Astrocyte of the cerebellum (primary cell): ENCODE data around the gene LAMA2.

Experiments
- DNase-seq: peaks from one replicate; pipeline ENCODE4 v3.0.0-alpha.2; 2011; ENCODE audit warnings: low read depth
- H3K4me3 ChIP-seq: 2 replicates; pipeline ENCODE4 v1.5.1; 2011; ENCODE audit warnings: mild to moderate bottlenecking, low read depth, low read length, moderate library complexity
- in situ Hi-C: cut with HindIII; loops from 2 replicates; pipeline ENCODE4 v1.10.0; 2017; ENCODE audit warnings: low sequenced_read_pairs
- TF ChIP-seq, protein P1 (sequence below): IDR thresholded peaks from 2 replicates; pipeline ENCODE4 v1.5.1; 2012; ENCODE audit warnings: low read length, low read depth, moderate library complexity, mild to moderate bottlenecking; ENCODE audit errors: missing control alignments

The LAMA2 gene

DNA sequence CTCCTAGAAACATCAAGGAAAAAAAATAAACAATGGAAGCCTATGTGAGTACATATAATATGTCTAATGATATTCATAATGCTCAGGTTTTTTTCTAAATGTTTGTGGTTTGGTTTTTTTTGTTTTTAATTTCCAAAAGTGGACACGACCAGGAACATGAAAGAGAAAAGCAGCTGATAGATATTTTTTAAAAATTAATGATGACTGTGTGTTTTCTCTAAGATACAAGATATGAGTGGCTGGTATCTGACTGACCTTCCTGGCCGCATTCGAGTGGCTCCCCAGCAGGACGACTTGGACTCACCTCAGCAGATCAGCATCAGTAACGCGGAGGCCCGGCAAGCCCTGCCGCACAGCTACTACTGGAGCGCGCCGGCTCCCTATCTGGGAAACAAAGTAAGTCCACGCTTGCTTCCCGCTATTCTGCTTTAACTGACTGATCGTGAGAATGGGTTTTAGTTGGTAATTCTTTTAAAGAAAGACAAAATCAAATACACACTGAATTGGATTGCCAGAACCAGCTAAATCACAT lies 309.6 kb downstream of the LAMA2 start:
- TF ChIP-seq, protein P1, sequence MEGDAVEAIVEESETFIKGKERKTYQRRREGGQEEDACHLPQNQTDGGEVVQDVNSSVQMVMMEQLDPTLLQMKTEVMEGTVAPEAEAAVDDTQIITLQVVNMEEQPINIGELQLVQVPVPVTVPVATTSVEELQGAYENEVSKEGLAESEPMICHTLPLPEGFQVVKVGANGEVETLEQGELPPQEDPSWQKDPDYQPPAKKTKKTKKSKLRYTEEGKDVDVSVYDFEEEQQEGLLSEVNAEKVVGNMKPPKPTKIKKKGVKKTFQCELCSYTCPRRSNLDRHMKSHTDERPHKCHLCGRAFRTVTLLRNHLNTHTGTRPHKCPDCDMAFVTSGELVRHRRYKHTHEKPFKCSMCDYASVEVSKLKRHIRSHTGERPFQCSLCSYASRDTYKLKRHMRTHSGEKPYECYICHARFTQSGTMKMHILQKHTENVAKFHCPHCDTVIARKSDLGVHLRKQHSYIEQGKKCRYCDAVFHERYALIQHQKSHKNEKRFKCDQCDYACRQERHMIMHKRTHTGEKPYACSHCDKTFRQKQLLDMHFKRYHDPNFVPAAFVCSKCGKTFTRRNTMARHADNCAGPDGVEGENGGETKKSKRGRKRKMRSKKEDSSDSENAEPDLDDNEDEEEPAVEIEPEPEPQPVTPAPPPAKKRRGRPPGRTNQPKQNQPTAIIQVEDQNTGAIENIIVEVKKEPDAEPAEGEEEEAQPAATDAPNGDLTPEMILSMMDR = no peak
- H3K4me3 ChIP-seq = no peak overlapping the region
- DNase-seq = no peak
- in situ Hi-C loops = no loop called here

DNA sequence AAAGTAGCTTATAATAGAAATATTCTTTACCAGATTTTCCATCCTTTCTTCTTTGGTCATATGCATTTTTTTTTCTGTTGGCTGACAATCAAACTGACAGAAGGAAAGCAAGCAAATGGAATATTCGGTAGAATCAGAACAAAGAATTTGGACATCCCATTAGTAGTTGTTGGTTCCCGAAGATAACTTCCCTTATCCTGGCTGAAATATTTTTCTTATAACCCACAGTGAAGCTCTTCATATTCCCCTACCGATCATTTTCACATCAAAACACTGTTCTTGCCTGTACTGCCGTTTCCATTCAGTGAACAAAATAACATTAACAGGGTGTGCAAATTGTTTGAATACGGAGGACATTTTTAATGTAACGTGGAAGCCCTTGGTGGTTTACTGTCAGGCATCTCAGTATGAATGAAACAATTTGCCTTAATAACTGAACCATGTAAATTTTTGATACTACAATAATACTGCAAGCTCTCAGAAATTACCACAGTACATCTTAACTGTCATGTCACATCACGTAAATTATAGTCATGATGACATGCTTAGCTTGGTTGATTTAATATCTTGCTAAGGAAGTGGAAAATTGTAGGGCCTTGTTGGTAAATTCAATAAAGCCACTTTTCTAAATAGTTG lies 311.5 kb downstream of the LAMA2 start:
- TF ChIP-seq, protein P1 = no peak
- H3K4me3 ChIP-seq = no peak overlapping the region
- DNase-seq = no peak
- in situ Hi-C loops = no loop called here

DNA sequence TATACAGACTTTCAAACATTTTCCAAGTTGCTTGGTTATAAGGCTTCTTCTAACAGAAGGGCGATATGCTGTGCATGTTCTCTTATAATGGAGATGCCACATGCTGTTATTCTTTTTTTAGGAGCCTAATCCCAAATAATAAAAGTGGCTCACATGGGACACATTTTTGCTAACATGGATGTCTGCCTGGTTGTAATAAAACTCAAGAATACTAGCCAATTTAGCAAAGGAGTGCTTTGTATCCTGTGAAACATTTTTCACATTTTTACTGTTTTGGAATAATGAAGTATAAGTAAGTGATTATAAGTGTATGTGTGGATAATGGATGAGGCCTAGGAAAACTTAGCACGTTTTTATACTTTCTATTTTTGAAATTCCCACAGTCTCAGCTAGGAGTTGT lies 312.2 kb downstream of the LAMA2 start:
- TF ChIP-seq, protein P1 = no peak
- in situ Hi-C loops = no loop called here
- DNase-seq = no peak
- H3K4me3 ChIP-seq = no peak overlapping the region

DNA sequence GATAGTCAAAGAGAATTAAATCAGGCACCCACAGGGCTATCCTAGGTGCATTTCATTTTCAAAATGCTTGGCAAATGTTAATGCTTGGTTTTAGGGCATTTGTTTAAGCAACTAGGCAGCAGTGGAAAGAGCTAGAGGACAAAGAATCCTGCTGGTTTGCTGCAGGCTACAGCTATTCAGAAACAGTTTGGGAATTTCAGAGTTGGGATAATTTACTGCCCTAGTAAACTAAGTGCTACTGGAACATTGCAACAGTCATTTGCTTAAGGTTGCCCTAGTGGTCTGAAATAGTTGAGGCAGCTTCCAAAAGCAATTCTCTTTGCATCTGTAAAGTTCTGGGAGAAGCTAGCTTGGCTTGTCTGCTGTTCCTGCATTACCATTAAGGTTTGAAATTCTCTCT lies 312.7 kb downstream of the LAMA2 start:
- TF ChIP-seq, protein P1 = no peak
- DNase-seq = no peak
- no peak overlapping the region for H3K4me3 ChIP-seq
- in situ Hi-C loops = no loop called here

DNA sequence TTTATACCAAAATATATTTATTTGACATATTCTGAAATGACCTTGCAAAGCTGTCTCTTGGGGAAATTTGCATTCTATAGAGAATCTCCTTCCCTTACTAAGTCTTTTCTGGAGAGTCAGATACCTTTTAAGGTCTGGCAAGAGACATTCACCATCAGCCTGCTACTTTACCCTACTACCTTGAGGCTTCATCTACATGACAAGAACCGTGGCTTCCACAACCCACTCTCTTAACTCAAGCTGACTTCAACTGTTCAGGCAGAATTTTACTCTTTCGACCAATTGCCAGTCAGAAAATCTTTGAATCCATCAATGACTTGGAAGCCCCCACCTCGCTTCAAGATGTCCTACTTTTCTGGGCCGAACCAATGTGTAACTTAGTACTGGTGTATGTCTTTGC lies 314.2 kb downstream of the LAMA2 start:
- DNase-seq = no peak
- in situ Hi-C loops = no loop called here
- no peak overlapping the region for H3K4me3 ChIP-seq
- TF ChIP-seq, protein P1 = no peak

DNA sequence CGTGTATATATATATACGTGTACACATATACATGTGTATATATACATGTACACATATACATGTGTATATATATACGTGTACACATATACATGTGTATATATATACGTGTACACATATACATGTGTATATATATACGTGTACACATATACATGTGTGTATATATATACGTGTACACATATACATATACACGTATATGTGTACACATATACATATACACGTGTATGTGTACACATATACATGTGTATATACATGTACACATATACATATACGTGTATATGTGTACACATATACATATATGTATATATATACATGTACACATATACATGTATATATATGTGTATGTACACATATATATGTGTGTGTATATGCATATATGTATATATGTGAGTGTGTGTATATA lies 317.2 kb downstream of the LAMA2 start:
- in situ Hi-C loops = no loop called here
- TF ChIP-seq, protein P1 = no peak
- no peak for DNase-seq

More for the DNA sequence above, 317.2 kb downstream of the LAMA2 start:
- no peak overlapping the region for H3K4me3 ChIP-seq
